ENCODE data around the gene ZBTB38. TPM values are rescaled to one million over a fixed set of nuclear protein-coding genes. Genes with fewer than 3 reads are reported as not detected.

The ZBTB38 gene
- polyA plus RNA-seq, 1 experiment: 97.1 TPM

GRCh38 chr3:141392416-141392815 is 24.1 kb downstream of the ZBTB38 start:
- POLR2A ChIA-PET: no interaction called here
- TF ChIP-seq, protein P1, sequence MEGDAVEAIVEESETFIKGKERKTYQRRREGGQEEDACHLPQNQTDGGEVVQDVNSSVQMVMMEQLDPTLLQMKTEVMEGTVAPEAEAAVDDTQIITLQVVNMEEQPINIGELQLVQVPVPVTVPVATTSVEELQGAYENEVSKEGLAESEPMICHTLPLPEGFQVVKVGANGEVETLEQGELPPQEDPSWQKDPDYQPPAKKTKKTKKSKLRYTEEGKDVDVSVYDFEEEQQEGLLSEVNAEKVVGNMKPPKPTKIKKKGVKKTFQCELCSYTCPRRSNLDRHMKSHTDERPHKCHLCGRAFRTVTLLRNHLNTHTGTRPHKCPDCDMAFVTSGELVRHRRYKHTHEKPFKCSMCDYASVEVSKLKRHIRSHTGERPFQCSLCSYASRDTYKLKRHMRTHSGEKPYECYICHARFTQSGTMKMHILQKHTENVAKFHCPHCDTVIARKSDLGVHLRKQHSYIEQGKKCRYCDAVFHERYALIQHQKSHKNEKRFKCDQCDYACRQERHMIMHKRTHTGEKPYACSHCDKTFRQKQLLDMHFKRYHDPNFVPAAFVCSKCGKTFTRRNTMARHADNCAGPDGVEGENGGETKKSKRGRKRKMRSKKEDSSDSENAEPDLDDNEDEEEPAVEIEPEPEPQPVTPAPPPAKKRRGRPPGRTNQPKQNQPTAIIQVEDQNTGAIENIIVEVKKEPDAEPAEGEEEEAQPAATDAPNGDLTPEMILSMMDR (IDR thresholded peaks at IDR 0.05; ENCODE audit: low read depth, low read length): no peak
- Histone ChIP-seq H3K9me3 (ENCODE audit: control insufficient read depth, insufficient read depth, low read length) (peaks cover 4% of the 10 kb centered on the region; the same call in 1 of the 2 replicates), H3K4me3 (ENCODE audit: low read depth, low read length) (no peak overlapping the region), H3K27ac (ENCODE audit: low read depth, low read length) (no peak overlapping the region), H3K27me3 (ENCODE audit: control insufficient read depth, insufficient read depth, low read length) (no peaks in the 10 kb centered on the region)
- DNase-seq (ENCODE audit: low read depth, low spot score): no peak
- CTCF ChIA-PET: no interaction called here

GRCh38 chr3:141392897-141393734 is 24.8 kb downstream of the ZBTB38 start:
- TF ChIP-seq, protein P1 (IDR thresholded peaks at IDR 0.05; ENCODE audit: low read depth, low read length): no peak
- no peak for DNase-seq (ENCODE audit: low read depth, low spot score)
- Histone ChIP-seq H3K27me3 (ENCODE audit: control insufficient read depth, insufficient read depth, low read length) (no peaks in the 10 kb centered on the region), H3K4me3 (ENCODE audit: low read depth, low read length) (no peak overlapping the region), H3K9me3 (ENCODE audit: control insufficient read depth, insufficient read depth, low read length) (peaks cover 6% of the 10 kb centered on the region; the same call in 1 of the 2 replicates), H3K27ac (ENCODE audit: low read depth, low read length) (no peak overlapping the region)
- POLR2A ChIA-PET: no interaction called here
- CTCF ChIA-PET: no interaction called here

GRCh38 chr3:141393735-141394076 is 25.4 kb downstream of the ZBTB38 start:
- ChIA-PET POLR2A (no interaction called here), CTCF (no interaction called here)
- Histone ChIP-seq H3K27ac (ENCODE audit: low read depth, low read length) (no peak overlapping the region), H3K9me3 (ENCODE audit: control insufficient read depth, insufficient read depth, low read length) (peaks cover 6% of the 10 kb centered on the region; the same call in 1 of the 2 replicates), H3K27me3 (ENCODE audit: control insufficient read depth, insufficient read depth, low read length) (no peaks in the 10 kb centered on the region), H3K4me3 (ENCODE audit: low read depth, low read length) (no peak overlapping the region)
- DNase-seq (ENCODE audit: low read depth, low spot score): no peak
- TF ChIP-seq, protein P1 (IDR thresholded peaks at IDR 0.05; ENCODE audit: low read depth, low read length): no peak

- CTCF ChIA-PET: no interaction called here
- H3K4me3 ChIP-seq (ENCODE audit: low read depth, low read length): no peak overlapping the region
- no peaks in the 10 kb centered on the region for H3K27me3 ChIP-seq (ENCODE audit: control insufficient read depth, insufficient read depth, low read length)
- no peak for DNase-seq (ENCODE audit: low read depth, low spot score)
- TF ChIP-seq, protein P1 (IDR thresholded peaks at IDR 0.05; ENCODE audit: low read depth, low read length): no peak
- peaks cover 6% of the 10 kb centered on the region; the same call in 1 of the 2 replicates for H3K9me3 ChIP-seq (ENCODE audit: control insufficient read depth, insufficient read depth, low read length)
- POLR2A ChIA-PET: no interaction called here
- H3K27ac ChIP-seq (ENCODE audit: low read depth, low read length): no peak overlapping the region
Measured at GRCh38 chr3:141394560-141394959, 26.3 kb downstream of the ZBTB38 start.

DNA sequence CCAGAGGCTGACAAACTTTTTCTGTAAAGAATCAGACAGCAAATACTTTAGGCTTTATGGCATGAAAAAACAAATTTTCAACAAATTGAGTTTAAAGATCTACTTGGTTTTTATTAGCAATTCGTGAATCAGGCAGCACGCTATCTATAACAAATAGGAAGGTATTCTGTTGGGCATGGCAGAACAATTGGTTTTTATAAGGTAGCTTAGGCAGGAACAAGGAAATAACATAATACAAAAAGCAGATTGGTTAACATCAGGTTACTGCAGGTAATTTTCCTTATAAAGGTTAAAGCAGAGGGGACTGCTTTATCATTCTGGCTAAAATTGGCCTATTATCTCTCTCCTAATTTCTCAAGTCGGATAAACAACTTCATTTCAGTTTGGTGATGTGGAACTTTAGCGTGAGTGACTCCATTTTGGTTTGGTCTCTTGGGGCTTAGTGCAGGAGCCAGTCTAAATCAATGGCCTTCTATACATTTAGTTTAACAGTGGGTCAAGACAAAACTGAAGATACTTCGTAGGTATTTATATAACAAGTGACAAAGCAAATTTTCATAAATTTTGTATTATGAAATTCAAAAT is 26.8 kb downstream of the ZBTB38 start:
- CTCF ChIA-PET: no interaction called here
- Histone ChIP-seq H3K4me3 (ENCODE audit: low read depth, low read length) (no peak overlapping the region), H3K27ac (ENCODE audit: low read depth, low read length) (no peak overlapping the region), H3K27me3 (ENCODE audit: control insufficient read depth, insufficient read depth, low read length) (no peaks in the 10 kb centered on the region), H3K9me3 (ENCODE audit: control insufficient read depth, insufficient read depth, low read length) (peaks cover 6% of the 10 kb centered on the region; the same call in 1 of the 2 replicates)
- DNase-seq (ENCODE audit: low read depth, low spot score): no peak
- TF ChIP-seq, protein P1 (IDR thresholded peaks at IDR 0.05; ENCODE audit: low read depth, low read length): no peak
- POLR2A ChIA-PET: no interaction called here
